22Rv1 (cell line): Measurements from ENCODE around the gene ZNF428.

ENCODE experiments used
- H3K27ac ChIP-seq: fragments of 450-650 bp; 2 replicates; pipeline ENCODE4 v1.5.1; 2017
- CTCF ChIP-seq: fragments of 450-650 bp; IDR thresholded peaks from 2 replicates; pipeline ENCODE4 v1.5.1; 2017; ENCODE audit warnings: mild to moderate bottlenecking
- ZFX ChIP-seq: fragments of 450-650 bp; IDR thresholded peaks from 2 replicates; pipeline ENCODE4 v1.6.1; 2017; ENCODE audit warnings: antibody characterized with exemption, borderline replicate concordance

ZNF428 gene

GRCh38 chr19:43564800-43565199, 54.6 kb downstream of the ZNF428 start:
- no peak overlapping the region for H3K27ac ChIP-seq
- TF ChIP-seq CTCF, result no peak
- no peak for TF ChIP-seq ZFX

- no peak overlapping the region for H3K27ac ChIP-seq
- no peak for TF ChIP-seq ZFX
- TF ChIP-seq CTCF, result no peak
Observed at GRCh38 chr19:43563816-43564457, 55.5 kb downstream of the ZNF428 start.

GRCh38 chr19:43562698-43563241, 56.7 kb downstream of the ZNF428 start:
- H3K27ac ChIP-seq, result no peak overlapping the region
- TF ChIP-seq CTCF (no peak), ZFX (no peak)

GRCh38 chr19:43562226-43562697, 57.2 kb downstream of the ZNF428 start:
- H3K27ac ChIP-seq, result no peak overlapping the region
- no peak for TF ChIP-seq ZFX

- no peak overlapping the region for H3K27ac ChIP-seq
- TF ChIP-seq CTCF, result no peak
- no peak for TF ChIP-seq ZFX
Observed at GRCh38 chr19:43561139-43561970, 58.1 kb downstream of the ZNF428 start.

DNA sequence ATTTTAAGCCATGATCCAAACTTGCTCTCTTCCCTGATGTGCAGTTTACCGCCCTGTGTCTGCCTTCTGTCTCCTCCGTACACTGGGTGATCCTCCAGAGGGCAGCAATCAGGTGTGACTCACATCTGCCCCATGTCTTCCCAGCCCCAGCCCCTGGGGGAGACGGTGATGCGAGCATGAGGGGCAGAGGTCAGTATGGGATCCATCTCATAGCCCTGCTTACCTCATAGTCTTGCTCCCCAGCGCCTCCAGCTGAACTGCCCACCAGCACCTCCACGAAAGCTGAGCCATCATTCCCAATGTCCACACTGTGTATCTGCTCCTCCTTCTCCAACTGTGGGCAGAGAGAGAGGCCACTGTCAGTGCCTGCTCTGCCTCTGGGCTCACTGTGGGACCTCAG, 58.7 kb downstream of the ZNF428 start:
- H3K27ac ChIP-seq, result no peak overlapping the region
- TF ChIP-seq ZFX (no peak), CTCF (no peak)
